NK-92 (cell line): ENCODE data around the gene EEFSEC.

Source experiments
- DNase-seq: peaks from one replicate; lab custom pipeline; 2025; ENCODE audit not compliant: unreplicated experiment; lab: John Stamatoyannopoulos, UW

EEFSEC gene

GRCh38 chr3:128383316-128384235, 230.3 kb downstream of the EEFSEC start:
- DNase-seq, result no peak

- no peak for DNase-seq
Measured at GRCh38 chr3:128385080-128385832, 232.0 kb downstream of the EEFSEC start.

- DNase-seq, result no peak
Measured at GRCh38 chr3:128388932-128389331, 235.7 kb downstream of the EEFSEC start.

- DNase-seq, result no peak
Measured at GRCh38 chr3:128390867-128391266, 237.6 kb downstream of the EEFSEC start.

- no peak for DNase-seq
Measured at GRCh38 chr3:128392021-128392420, 238.7 kb downstream of the EEFSEC start.

- DNase-seq, result no peak
Measured at GRCh38 chr3:128392818-128393544, 239.7 kb downstream of the EEFSEC start.

- DNase-seq, result no peak
Measured at GRCh38 chr3:128394033-128394432, 240.8 kb downstream of the EEFSEC start.

GRCh38 chr3:128395046-128395445, 241.8 kb downstream of the EEFSEC start:
- DNase-seq, result no peak

GRCh38 chr3:128395500-128396162, 242.3 kb downstream of the EEFSEC start:
- no peak for DNase-seq

- no peak for DNase-seq
Measured at GRCh38 chr3:128397484-128397883, 244.2 kb downstream of the EEFSEC start.

- no peak for DNase-seq
Measured at GRCh38 chr3:128398586-128398985, 245.3 kb downstream of the EEFSEC start.

- no peak for DNase-seq
Measured at GRCh38 chr3:128399221-128399915, 246.1 kb downstream of the EEFSEC start.

GRCh38 chr3:128400671-128401070, 247.4 kb downstream of the EEFSEC start:
- no peak for DNase-seq

GRCh38 chr3:128402319-128402718, 249.0 kb downstream of the EEFSEC start:
- DNase-seq, result no peak

- DNase-seq, result no peak
Measured at GRCh38 chr3:128402998-128403397, 249.7 kb downstream of the EEFSEC start.

- no peak for DNase-seq
Measured at GRCh38 chr3:128404276-128405068, 251.2 kb downstream of the EEFSEC start.

- no peak for DNase-seq
Measured at GRCh38 chr3:128405554-128406277, 252.4 kb downstream of the EEFSEC start.

GRCh38 chr3:128407247-128407646, 254.0 kb downstream of the EEFSEC start:
- DNase-seq, result no peak
